HG03558 (cell line): ENCODE measurements around the gene CBX7.

Experiments used
- ATAC-seq: cut with Tn5 transposase; IDR thresholded peaks from one replicate; pipeline ENCODE4 v1.9.1; 2021; ENCODE audit warnings: moderate number of reproducible peaks; ENCODE audit not compliant: unreplicated experiment; ENCODE audit errors: extremely low read depth

Gene CBX7

DNA sequence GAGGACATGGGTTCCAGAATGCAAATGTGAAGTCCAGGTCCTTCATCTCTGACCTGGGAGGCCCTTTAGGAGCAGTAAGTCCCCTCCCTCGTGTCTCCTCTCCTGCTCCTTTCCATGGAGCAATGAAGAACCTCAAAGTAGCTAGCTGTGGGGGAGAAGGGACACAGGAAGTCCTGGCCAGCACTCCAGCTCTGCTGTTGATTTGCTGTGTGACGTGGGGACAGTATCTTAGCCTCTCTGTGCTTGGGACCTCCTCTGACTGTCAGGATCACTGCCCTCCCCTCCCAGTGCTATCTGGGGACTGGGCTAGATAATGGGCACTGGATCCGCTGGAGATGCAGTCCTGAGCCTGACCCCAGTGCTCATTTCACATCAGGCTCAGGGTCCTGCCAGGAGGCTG lies 56.5 kb downstream of the CBX7 start:
- no peak for ATAC-seq

DNA sequence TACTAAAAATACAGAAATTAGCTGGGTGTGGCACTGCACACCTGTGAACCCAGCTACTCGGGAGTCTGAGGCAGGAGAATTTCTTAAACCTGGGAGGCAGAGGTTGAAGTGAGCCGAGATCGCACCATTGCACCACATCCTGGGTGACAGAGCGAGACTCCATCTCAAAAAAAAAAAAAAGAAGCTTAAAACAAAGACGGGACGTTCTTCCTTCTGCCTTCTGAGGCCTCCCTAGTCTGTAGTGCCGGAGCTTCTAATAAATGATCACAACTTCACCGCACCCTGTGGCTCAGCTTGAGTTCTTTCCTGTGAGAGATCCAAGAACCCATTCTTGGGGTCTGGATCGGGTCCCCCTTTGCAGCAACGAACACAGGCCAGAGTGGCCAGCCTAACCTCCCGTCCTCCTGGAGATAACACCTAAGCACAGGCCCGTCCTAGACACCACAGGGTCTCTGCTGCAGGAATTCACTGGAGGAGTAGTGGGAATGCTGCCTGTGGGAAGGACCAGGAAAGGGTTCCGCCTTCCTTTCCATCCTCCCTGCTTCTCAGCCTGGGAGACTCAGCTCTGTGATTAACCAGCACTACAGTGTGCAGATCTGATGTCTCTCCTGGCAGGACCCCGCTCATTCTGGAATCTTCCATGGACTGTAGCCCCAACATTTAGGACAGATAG lies 57.6 kb downstream of the CBX7 start:
- ATAC-seq, result no peak

DNA sequence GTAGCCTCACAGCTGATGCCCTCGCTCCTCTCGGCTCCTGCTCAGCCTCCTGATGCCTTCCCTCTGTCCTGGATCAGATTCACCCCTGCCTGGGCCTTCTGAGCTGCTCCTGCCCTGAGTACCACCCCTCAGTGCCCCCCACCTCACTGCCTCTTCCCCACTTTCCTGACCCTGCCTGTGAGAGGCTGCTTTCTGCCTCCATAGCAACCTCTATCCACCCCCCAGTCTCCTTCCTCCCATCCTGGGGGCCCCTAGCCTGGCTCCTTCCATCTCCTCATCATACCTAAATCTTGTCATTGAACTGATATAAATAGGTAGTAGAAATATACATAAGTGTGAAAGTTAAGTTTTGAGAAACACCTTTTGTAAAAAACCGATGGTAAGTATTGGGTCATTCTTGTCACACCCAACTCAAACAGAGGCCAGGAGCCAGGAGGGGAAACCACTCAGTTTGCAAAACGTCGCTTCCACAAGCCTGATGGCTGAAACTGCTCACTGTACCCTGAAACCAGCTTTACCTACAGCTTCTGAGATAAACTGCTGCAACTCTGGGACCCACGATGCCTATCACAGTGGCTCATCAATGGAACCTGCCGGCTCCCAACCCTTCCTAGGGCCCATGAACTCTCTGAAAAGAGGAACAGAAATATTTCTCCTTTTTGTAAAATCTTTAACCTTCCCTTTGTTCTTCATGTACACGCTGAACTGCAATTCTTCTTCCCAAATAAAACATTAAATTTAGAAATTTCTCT lies 60.2 kb downstream of the CBX7 start:
- ATAC-seq, result no peak

DNA sequence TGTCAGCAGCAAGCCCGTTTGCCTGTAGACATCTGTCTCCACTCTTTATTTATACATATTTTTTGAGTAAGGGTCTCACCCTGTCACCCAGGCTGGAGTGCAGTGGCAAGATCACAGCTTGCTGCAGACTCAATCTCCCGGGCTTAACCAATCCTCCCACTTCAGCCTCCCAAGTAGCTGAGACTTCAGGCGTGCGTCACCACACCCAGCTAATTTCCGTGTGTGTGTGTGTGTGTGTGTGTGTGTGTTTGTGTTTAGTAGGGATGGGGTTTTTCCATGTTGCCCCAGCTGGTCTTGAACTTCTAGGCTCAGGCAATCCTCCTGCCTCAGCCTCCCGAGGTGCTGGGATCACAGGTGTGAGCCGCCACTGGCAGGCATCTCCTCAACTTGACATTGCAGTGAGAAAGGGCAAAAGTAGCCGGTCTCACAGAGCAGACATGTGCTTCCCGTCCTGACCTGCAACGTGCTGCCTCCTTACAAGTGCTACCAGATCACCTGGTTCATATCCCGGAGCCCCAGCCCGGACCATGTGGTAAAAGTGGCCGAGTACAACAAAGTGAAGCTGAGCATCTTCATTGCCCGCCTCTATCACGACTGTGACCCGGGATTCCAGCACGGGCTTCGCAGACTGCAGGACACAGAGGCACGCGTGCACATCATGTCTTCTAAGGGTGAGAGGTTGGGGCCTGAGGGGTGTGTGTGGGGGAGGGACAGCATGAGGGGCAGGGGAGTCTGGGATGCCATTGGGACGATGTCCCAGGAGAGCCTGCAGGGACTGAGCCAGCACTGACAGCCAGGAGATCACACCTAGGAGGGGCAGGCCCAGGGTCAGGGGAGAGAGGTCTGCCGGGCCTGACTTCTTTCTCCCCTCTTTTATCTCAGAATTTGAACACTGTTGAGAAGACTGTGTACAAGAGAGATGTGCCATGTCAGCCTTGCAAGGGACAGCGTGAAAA lies 61.1 kb downstream of the CBX7 start:
- ATAC-seq, result no peak

DNA sequence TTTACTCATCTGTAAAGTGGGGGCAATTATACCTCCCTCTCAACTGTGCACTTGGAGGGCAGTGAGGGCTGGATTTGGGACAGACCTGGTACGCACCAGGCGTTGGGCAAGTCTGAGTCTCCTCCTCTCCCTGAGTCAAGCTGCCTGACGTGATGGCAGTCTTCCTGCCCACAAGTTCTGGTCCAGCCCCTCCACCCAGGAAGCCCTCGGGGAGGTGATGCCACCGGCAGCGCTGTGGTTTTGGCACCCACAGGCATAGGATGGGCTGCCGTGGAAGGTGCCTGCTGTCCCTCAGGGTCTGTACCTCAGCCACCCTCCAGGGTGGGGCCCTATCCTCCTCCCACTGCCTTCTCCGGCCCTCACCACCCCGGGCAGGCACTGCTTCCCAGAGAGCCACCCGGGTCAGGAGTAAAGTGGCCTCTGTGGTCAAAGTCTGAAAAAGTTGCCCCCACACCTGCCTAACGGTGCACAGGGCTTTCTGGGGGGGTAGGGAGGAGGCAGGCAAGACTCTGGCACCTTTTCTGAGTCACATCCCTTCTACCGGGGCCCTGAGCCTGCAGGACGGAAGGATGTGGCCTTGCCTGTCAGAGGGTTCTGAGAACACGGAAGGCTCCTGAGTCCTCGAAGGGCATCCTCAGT lies 61.9 kb downstream of the CBX7 start:
- no peak for ATAC-seq

DNA sequence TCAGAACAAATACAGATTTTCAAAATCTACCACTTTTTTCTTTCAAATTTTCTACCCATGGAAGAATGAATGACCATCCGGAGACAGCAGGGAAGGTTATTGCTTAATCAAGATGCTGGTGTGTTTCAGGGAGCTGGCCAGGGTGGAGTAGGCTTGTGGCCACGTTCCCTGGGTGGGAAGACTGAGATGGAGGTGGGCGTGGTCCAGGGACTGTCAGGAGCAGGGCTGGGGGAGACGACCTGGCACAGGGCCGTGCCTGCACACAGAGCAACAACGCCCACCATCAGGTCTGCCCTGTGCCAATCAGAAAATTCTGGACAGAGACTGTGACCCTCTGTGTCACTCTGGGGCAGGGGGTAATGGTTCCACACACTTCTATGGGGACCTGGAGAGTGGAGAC lies 62.6 kb downstream of the CBX7 start:
- no peak for ATAC-seq

DNA sequence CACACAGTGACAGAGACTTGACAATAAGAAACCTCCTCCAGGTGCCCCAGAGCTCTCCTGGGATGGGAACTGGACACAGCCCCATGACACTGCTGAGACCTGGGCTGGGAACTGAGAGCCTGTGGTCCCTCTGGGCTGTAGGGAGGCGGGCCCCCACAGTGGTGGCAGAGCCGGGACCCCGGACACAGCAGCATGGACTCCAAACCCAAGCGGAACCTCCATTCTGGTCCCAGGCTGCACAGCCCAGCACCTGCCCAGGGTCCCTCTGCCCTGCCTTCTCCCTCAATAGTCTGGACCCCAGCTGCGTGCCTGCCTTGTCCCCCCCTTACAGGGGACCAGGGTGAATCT lies 63.8 kb downstream of the CBX7 start:
- ATAC-seq, result no peak

DNA sequence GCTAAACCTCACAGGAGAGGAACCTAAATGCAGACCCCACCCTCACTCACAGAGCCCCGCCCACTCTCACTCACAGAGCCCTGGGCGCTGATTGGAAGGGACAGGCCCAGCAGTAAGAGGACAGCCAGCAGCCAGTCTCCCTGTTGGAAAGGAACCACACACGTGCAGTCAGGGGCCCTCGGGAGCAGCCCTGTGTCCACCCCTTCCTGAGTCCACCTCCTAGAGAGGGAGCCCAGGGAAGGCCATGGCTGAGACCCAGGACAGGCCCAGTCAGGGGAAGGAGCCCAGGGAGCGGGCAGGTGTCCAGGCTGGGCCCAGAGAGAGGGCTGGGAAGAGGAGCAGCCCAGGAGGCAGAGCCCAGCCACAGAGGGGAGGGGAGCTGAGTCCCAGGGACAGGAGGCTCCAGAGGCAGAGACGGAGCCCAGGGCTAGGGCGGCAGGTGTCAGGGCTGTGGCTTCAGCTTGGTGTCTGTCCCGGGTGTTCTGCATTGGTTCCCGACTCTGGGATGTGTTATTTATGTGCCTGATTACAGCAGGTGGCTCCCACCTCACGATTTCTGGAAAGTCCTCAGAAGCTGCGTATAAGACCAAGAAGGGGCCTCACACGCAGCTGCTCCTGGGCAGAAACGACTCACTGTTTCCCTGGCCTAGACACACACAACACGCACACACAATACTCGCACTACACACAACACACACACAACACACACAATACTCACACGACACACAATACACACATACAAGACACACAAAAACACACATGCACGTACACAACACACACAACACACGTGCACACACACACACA lies 64.4 kb downstream of the CBX7 start:
- ATAC-seq, result no peak

DNA sequence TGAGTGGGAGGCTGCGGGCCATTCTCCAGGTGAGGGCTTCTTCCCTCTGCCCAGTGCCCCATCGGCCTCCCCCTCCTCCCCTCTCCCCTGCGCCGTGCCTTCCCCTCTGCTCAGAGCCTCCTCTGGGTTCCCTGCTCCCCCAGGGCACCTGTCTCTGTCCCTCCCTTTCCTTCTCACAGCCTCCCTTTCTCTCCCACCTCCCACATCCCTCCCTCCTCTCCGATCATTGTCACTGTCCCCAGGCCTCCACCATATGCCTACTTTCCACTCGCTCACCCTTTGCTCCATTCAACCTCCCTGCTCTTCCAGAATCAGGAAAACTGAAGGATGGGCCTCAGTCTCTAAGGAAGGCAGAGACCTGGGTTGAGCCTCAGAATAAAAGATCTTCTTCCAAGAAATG lies 65.4 kb downstream of the CBX7 start:
- no peak for ATAC-seq

DNA sequence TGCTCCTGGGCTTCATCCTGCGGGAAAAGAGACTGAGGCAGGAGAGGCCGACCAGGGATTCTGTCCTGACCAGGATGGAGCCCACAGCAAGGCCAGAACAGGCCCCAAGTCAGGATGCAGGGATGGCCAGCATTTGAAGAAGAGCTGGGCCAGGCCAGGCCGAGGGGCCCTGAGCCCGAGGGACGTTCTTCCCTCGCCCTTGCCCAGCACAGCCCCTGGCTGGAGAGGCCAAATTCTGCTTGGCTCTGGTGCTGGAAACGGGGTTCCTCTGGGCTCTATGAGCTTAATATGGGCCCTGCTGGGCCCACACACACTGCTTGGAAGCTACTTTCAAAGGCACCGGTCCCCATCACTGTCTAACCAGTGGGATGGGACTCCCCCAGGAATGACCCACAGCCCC lies 67.8 kb downstream of the CBX7 start:
- ATAC-seq, result no peak

DNA sequence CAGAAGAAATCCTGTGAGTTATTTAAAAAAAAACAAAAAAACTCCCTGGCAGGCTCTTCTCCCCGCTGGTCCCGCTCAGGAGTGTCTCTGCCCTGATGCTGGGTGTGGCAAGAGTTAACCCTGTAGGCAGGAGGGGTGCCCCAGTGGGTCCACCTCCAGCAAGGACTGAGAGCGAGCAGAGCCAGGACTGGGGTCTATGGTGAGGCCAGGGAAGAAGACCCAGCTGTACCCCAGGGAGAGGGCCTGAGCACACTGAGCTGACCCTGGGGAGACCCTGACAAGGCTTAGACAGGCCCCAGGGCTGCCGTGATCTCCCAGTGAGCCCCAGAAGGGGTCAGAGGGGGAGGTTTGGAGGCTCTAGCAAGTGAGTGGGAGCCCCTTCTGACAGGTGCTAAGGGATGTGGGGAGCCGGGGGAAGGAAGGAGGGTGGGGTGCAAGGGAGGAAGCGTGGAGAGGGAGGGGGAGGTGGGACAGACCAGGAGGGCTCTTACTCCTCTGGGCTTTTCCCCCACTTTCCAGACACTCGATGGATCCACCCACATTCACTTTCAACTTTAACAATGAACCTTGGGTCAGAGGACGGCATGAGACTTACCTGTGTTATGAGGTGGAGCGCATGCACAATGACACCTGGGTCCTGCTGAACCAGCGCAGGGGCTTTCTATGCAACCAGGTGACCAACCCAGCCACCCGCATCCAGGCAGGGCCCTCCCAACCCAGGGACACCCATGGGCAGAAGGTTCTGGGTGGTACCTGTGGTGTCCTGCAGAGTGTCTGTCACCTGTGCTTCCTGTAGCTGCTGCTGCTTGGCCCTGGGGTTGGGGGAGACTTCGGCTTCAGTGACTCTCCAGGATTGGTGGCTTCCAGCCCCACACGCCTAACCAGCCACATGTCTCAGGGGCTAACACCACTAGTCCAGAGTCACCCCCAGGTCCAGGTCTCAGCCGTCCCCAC lies 69.0 kb downstream of the CBX7 start:
- no peak for ATAC-seq

DNA sequence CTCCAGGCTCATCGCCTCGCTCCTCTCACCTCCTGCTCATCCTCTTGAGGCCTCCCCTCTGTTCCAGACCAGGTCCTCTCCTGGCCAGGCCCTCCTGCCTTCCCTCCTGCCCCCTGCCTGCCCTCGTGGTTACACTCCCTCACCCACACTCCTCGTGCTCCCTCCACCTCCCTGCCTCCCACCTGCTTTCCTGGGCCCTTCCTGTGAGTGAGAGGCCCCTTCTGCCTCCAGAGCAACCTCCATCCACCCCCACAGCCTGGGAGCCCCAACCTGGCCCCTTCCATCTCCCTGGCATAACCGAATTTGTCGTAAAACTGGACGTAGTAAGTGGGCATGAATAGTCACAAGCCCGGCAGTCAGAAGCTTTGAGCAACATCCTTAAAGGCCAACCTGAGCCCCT lies 70.9 kb downstream of the CBX7 start:
- ATAC-seq, result no peak

DNA sequence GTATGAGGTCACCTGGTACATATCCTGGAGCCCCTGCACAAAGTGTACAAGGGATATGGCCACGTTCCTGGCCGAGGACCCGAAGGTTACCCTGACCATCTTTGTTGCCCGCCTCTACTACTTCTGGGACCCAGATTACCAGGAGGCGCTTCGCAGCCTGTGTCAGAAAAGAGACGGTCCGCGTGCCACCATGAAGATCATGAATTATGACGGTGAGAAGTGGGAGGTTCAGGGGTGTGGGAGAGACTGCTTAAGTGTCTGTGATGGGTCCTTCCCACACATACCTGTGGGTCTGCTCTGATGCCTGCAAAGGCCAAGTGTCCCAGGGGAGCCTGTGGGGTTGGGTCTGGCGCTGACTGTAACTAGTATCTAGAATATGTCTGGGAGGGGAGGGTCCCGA lies 71.5 kb downstream of the CBX7 start:
- no peak for ATAC-seq
